ENCODE results near the gene MCC. TPM values are rescaled to one million over a fixed set of nuclear protein-coding genes. Genes with fewer than 3 reads are reported as not detected.

MCC gene
- total RNA-seq, 2 donors from 2014 or later = 164 to 187 TPM

DNA sequence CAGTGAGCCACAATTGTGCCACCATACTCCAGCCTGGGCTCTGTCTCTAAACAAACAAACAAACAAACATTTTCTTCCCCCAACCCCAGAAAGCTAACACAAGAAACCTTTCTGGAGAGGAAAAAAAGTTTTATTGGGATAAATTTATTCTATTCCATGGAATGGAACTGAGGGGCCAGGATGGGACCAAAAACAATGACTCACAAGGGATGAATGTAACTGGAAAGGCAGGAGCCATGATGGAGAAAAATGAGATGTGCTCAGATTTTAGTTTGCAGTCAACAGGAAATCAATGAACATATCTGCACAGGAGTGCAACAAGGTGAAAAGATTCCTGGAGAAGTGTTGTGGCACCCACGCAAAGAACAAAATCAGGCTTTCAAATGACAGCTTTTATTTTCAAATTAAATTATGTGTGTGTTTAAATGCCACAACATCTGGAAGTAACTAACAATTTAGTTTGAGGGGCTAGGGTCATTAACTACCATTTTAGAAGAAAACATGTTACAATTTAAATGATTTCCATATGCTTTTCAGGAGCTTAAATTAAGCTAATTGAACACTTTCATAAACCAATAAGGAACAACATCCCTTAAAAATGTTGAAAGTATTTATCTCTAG, 262.0 kb downstream of the MCC start:
- Mint-ChIP-seq H3K9me3 (no peaks in the 10 kb centered on the region), H3K4me3 (no peak overlapping the region), H3K27ac (no peak overlapping the region), H3K27me3 (ENCODE audit: insufficient read depth) (no peaks in the 10 kb centered on the region), H3K4me1 (peaks cover 39% of the 10 kb centered on the region), H3K36me3 (ENCODE audit: low read depth) (peaks cover 16% of the 10 kb centered on the region)
- peaks cover 8% of the 10 kb centered on the region for H3K36me3 ChIP-seq (ENCODE audit: control insufficient read depth, insufficient read depth, low read length)
- H3K27ac ChIP-seq (ENCODE audit: low read depth, low read length) = no peak overlapping the region
- WGBS, 2 experiments (ENCODE audit: insufficient coverage in 1 of 2, insufficient read length in 1 of 2) = 96% methylated on average over 1 of the region's 1 CpG; no CpG with 5 or more reads in 1 of the 2 experiments
- no peaks in the 10 kb centered on the region for H3K27me3 ChIP-seq (ENCODE audit: control insufficient read depth, insufficient read depth, low read length, poor library complexity, severe bottlenecking)
- H3K9me3 ChIP-seq (ENCODE audit: control insufficient read depth, low read length) = no peaks in the 10 kb centered on the region
- H3K9ac ChIP-seq (ENCODE audit: extremely low read depth, low read length, poor library complexity, severe bottlenecking) = no peak overlapping the region
- TF ChIP-seq, protein P1, sequence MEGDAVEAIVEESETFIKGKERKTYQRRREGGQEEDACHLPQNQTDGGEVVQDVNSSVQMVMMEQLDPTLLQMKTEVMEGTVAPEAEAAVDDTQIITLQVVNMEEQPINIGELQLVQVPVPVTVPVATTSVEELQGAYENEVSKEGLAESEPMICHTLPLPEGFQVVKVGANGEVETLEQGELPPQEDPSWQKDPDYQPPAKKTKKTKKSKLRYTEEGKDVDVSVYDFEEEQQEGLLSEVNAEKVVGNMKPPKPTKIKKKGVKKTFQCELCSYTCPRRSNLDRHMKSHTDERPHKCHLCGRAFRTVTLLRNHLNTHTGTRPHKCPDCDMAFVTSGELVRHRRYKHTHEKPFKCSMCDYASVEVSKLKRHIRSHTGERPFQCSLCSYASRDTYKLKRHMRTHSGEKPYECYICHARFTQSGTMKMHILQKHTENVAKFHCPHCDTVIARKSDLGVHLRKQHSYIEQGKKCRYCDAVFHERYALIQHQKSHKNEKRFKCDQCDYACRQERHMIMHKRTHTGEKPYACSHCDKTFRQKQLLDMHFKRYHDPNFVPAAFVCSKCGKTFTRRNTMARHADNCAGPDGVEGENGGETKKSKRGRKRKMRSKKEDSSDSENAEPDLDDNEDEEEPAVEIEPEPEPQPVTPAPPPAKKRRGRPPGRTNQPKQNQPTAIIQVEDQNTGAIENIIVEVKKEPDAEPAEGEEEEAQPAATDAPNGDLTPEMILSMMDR (conservative IDR thresholded peaks at IDR 0.05) = no peak
- H3K4me3 ChIP-seq (ENCODE audit: low read length) = no peak overlapping the region
- H3K4me1 ChIP-seq (ENCODE audit: control insufficient read depth, insufficient read depth, low read length) = peaks cover 3% of the 10 kb centered on the region
- DNase-seq = no peak

- no peak overlapping the region for H3K4me3 ChIP-seq (ENCODE audit: low read length)
- no peak overlapping the region for H3K27ac Mint-ChIP-seq
- peaks cover 24% of the 10 kb centered on the region for H3K36me3 Mint-ChIP-seq (ENCODE audit: low read depth)
- no peaks in the 10 kb centered on the region for H3K9me3 Mint-ChIP-seq
- H3K4me1 ChIP-seq (ENCODE audit: control insufficient read depth, insufficient read depth, low read length) = no peaks in the 10 kb centered on the region
- H3K9me3 ChIP-seq (ENCODE audit: control insufficient read depth, low read length) = no peaks in the 10 kb centered on the region
- peaks cover 8% of the 10 kb centered on the region for H3K36me3 ChIP-seq (ENCODE audit: control insufficient read depth, insufficient read depth, low read length)
- H3K27me3 ChIP-seq (ENCODE audit: control insufficient read depth, insufficient read depth, low read length, poor library complexity, severe bottlenecking) = no peaks in the 10 kb centered on the region
- H3K27me3 Mint-ChIP-seq (ENCODE audit: insufficient read depth) = no peaks in the 10 kb centered on the region
- TF ChIP-seq, protein P1 (conservative IDR thresholded peaks at IDR 0.05) = no peak
- 93% methylated on average over 2 of the region's 2 CpGs for WGBS, 2 experiments (ENCODE audit: insufficient coverage in 1 of 2, insufficient read length in 1 of 2)
- peaks cover 31% of the 10 kb centered on the region for H3K4me1 Mint-ChIP-seq
- H3K9ac ChIP-seq (ENCODE audit: extremely low read depth, low read length, poor library complexity, severe bottlenecking) = no peak overlapping the region
- DNase-seq = peak; percentile 25
- no peak overlapping the region for H3K27ac ChIP-seq (ENCODE audit: low read depth, low read length)
- no peak overlapping the region for H3K4me3 Mint-ChIP-seq
Measured at GRCh38 chr5:113225259-113225658, 263.0 kb downstream of the MCC start.

GRCh38 chr5:113224605-113225065, 263.6 kb downstream of the MCC start:
- 92 to 94% methylated on average over 4 of the region's 4 CpGs for WGBS, 2 experiments (ENCODE audit: insufficient coverage in 1 of 2, insufficient read length in 1 of 2)
- no peaks in the 10 kb centered on the region for H3K4me1 ChIP-seq (ENCODE audit: control insufficient read depth, insufficient read depth, low read length)
- no peak overlapping the region for H3K9ac ChIP-seq (ENCODE audit: extremely low read depth, low read length, poor library complexity, severe bottlenecking)
- peaks cover 32% of the 10 kb centered on the region for H3K4me1 Mint-ChIP-seq
- H3K27me3 ChIP-seq (ENCODE audit: control insufficient read depth, insufficient read depth, low read length, poor library complexity, severe bottlenecking) = no peaks in the 10 kb centered on the region
- no peak overlapping the region for H3K4me3 ChIP-seq (ENCODE audit: low read length)
- peaks cover 1% of the 10 kb centered on the region for H3K9me3 Mint-ChIP-seq
- peaks cover 26% of the 10 kb centered on the region for H3K36me3 Mint-ChIP-seq (ENCODE audit: low read depth)
- H3K36me3 ChIP-seq (ENCODE audit: control insufficient read depth, insufficient read depth, low read length) = peaks cover 8% of the 10 kb centered on the region
- no peak for DNase-seq
- no peak overlapping the region for H3K27ac ChIP-seq (ENCODE audit: low read depth, low read length)
- no peaks in the 10 kb centered on the region for H3K27me3 Mint-ChIP-seq (ENCODE audit: insufficient read depth)
- no peak overlapping the region for H3K27ac Mint-ChIP-seq
- TF ChIP-seq, protein P1 (conservative IDR thresholded peaks at IDR 0.05) = no peak
- no peaks in the 10 kb centered on the region for H3K9me3 ChIP-seq (ENCODE audit: control insufficient read depth, low read length)
- no peak overlapping the region for H3K4me3 Mint-ChIP-seq
